ENCODE results near the gene PAN3.

The PAN3 gene

DNA sequence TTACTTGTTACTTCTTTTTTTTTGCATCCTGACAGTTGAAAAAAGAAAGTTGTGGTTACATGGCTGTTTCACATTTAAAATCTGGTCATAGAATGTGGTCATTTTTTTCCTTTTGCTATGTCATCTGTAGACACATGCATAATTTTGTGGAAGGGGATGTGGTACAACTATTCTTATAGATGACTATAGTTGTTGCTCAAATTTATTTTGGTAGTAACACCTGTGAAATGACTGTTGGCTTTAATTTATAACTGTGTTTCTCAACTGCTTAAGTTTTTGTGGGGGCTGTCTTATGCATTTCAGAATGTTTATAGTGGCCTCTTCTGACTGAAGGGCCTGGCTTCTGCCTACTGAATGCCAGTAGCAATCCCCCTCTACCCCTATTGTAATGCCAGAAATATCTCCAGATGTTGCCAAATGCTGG, 130.5 kb downstream of the PAN3 start:
- Histone ChIP-seq H4K12ac (ENCODE audit: low read depth, low read length) (no peak overlapping the region), H4K91ac (ENCODE audit: low read depth, low read length) (no peak overlapping the region)

DNA sequence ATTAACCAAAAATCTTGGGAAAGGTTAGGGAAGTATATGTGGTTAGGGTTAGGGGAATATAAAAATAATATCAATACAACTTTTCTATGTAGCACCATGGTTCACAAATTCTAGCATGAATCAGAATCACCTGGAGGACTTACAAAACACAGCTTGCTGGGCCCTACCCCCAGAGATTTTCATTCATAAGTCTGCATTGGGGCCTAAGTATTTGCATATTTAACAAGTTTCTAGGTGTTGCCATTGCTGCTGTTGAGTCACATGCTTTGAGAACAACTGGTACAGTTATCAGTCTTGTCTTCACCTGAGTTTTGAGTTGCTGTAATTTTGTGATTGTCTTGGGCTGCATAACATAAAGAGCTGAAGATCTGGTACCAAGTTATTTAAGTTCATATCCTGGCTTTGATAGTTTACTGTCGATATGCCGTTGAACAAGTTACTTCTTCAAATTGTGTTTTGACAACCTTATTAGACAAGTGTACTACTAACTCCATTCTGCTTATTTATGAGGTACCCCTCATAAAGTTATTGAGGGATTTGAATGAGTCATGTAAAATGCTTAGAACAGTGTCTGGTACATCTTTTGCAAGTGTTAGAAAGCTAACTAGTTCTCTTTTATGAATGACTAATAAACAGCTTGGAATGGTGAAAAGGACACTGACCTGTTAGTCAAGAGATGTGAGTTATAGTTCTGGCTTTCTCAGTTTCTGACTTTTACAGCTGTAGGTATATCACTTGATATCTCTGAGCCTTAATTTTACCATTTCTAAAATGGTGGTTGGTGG, 132.9 kb downstream of the PAN3 start:
- Histone ChIP-seq H3K79me1 (ENCODE audit: low read length) (no peaks in the 10 kb centered on the region), H3K4me2 (ENCODE audit: low read length) (no peak overlapping the region)
- no peak for DNase-seq

More for the DNA sequence above, 130.5 kb downstream of the PAN3 start:
- Histone ChIP-seq H2AFZ (ENCODE audit: insufficient read depth, low read length, poor library complexity) (no peak overlapping the region), H2AK5ac (ENCODE audit: low read length) (no peak overlapping the region), H3K4me3 (ENCODE audit: low read depth, low read length) (no peak overlapping the region), H3K79me1 (ENCODE audit: low read length) (no peaks in the 10 kb centered on the region), H3K14ac (ENCODE audit: low read length) (no peak overlapping the region), H3K23ac (ENCODE audit: low read length) (no peak overlapping the region), H3K18ac (ENCODE audit: low read length) (no peak overlapping the region), H3K79me2 (ENCODE audit: control insufficient read depth, insufficient read depth, low read length, poor library complexity) (no peaks in the 10 kb centered on the region), H2BK12ac (ENCODE audit: low read length) (no peak overlapping the region), H3K4me2 (ENCODE audit: low read length) (no peak overlapping the region), H3K27ac (ENCODE audit: low read depth, low read length) (no peak overlapping the region), H3K9me3 (ENCODE audit: insufficient read depth, low read depth, low read length) (no peaks in the 10 kb centered on the region), H3K36me3 (ENCODE audit: control insufficient read depth in 1 of 2, insufficient read depth in 2 of 2, low read length in 2 of 2) (peaks cover 2 to 5% of the 10 kb centered on the region in 2 experiments), H3K4ac (ENCODE audit: low read depth, low read length) (no peak overlapping the region), H4K8ac (ENCODE audit: low read depth, low read length) (no peak overlapping the region), H3K4me1 (ENCODE audit: control insufficient read depth in 1 of 2, insufficient read depth in 2 of 2, low read length in 2 of 2) (no peaks in the 10 kb centered on the region), H2BK5ac (ENCODE audit: low read depth, low read length, poor library complexity) (no peak overlapping the region), H3K9ac (ENCODE audit: low read length) (no peak overlapping the region), H3K27me3 (ENCODE audit: insufficient read depth, low read length) (no peaks in the 10 kb centered on the region), H2BK120ac (ENCODE audit: insufficient read depth, low read length, poor library complexity) (no peak overlapping the region)
- DNase-seq: no peak

DNA sequence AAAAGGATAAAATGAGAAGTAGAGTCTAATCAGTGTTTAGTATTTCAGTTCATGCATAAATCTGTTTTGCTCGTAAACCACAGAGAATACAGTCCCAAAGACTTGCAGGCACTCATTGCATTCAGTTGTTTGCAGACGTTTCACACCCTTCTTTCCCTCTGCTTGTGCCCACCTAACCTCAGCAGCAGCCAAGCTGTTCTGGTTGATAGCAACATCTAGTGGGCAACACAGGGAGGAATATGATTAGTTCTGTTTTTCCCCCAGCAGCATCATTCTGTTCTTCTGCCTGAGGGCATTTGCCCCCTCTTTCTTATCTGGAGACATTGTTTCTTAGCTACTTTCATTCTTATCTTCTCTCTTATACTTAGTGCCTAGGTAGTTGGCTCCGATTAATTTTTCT, 135.6 kb downstream of the PAN3 start:
- H3K4me1 ChIP-seq (ENCODE audit: control insufficient read depth in 1 of 2, insufficient read depth in 2 of 2, low read length in 2 of 2): no peaks in the 10 kb centered on the region
- no peaks in the 10 kb centered on the region for H3K79me2 ChIP-seq (ENCODE audit: control insufficient read depth, insufficient read depth, low read length, poor library complexity)
- H3K4me3 ChIP-seq (ENCODE audit: low read depth, low read length): no peak overlapping the region
- no peak overlapping the region for H3K18ac ChIP-seq (ENCODE audit: low read length)
- H2BK120ac ChIP-seq (ENCODE audit: insufficient read depth, low read length, poor library complexity): no peak overlapping the region
- no peaks in the 10 kb centered on the region for H3K27me3 ChIP-seq (ENCODE audit: insufficient read depth, low read length)
- H3K14ac ChIP-seq (ENCODE audit: low read length): no peak overlapping the region
- H2BK12ac ChIP-seq (ENCODE audit: low read length): no peak overlapping the region
- H3K9ac ChIP-seq (ENCODE audit: low read length): no peak overlapping the region
- H3K4ac ChIP-seq (ENCODE audit: low read depth, low read length): no peak overlapping the region
- no peak overlapping the region for H3K27ac ChIP-seq (ENCODE audit: low read depth, low read length)
- no peaks in the 10 kb centered on the region for H3K79me1 ChIP-seq (ENCODE audit: low read length)
- H3K23ac ChIP-seq (ENCODE audit: low read length): no peak overlapping the region
- H3K4me2 ChIP-seq (ENCODE audit: low read length): no peak overlapping the region
- H4K12ac ChIP-seq (ENCODE audit: low read depth, low read length): no peak overlapping the region
- H4K91ac ChIP-seq (ENCODE audit: low read depth, low read length): no peak overlapping the region
- no peak overlapping the region for H2AK5ac ChIP-seq (ENCODE audit: low read length)
- no peak overlapping the region for H4K8ac ChIP-seq (ENCODE audit: low read depth, low read length)
- H2BK5ac ChIP-seq (ENCODE audit: low read depth, low read length, poor library complexity): no peak overlapping the region
- H2AFZ ChIP-seq (ENCODE audit: insufficient read depth, low read length, poor library complexity): no peak overlapping the region
- WGBS (ENCODE audit: extremely low coverage, insufficient coverage, insufficient read length): no CpG with 5 or more reads among the region's 3 CpGs
- no peaks in the 10 kb centered on the region for H3K9me3 ChIP-seq (ENCODE audit: insufficient read depth, low read depth, low read length)
- DNase-seq: no peak
- H3K36me3 ChIP-seq (ENCODE audit: control insufficient read depth in 1 of 2, insufficient read depth in 2 of 2, low read length in 2 of 2): peaks cover 2% of the 10 kb centered on the region in 2 experiments

More for the DNA sequence above, 132.9 kb downstream of the PAN3 start:
- H4K12ac ChIP-seq (ENCODE audit: low read depth, low read length): no peak overlapping the region
- H3K4ac ChIP-seq (ENCODE audit: low read depth, low read length): no peak overlapping the region
- no peak overlapping the region for H3K9ac ChIP-seq (ENCODE audit: low read length)
- H3K27ac ChIP-seq (ENCODE audit: low read depth, low read length): no peak overlapping the region
- H2BK12ac ChIP-seq (ENCODE audit: low read length): no peak overlapping the region
- peaks cover 2 to 7% of the 10 kb centered on the region in 2 experiments for H3K36me3 ChIP-seq (ENCODE audit: control insufficient read depth in 1 of 2, insufficient read depth in 2 of 2, low read length in 2 of 2)
- no peak overlapping the region for H2BK120ac ChIP-seq (ENCODE audit: insufficient read depth, low read length, poor library complexity)
- H4K91ac ChIP-seq (ENCODE audit: low read depth, low read length): no peak overlapping the region
- no peak overlapping the region for H4K8ac ChIP-seq (ENCODE audit: low read depth, low read length)
- no peaks in the 10 kb centered on the region for H3K9me3 ChIP-seq (ENCODE audit: insufficient read depth, low read depth, low read length)
- no peak overlapping the region for H3K18ac ChIP-seq (ENCODE audit: low read length)
- H3K4me1 ChIP-seq (ENCODE audit: control insufficient read depth in 1 of 2, insufficient read depth in 2 of 2, low read length in 2 of 2): no peaks in the 10 kb centered on the region
- no peak overlapping the region for H2AK5ac ChIP-seq (ENCODE audit: low read length)
- H3K27me3 ChIP-seq (ENCODE audit: insufficient read depth, low read length): no peaks in the 10 kb centered on the region
- H3K79me2 ChIP-seq (ENCODE audit: control insufficient read depth, insufficient read depth, low read length, poor library complexity): no peaks in the 10 kb centered on the region
- H3K14ac ChIP-seq (ENCODE audit: low read length): no peak overlapping the region
- H3K4me3 ChIP-seq (ENCODE audit: low read depth, low read length): no peak overlapping the region
- H3K23ac ChIP-seq (ENCODE audit: low read length): no peak overlapping the region
- H2AFZ ChIP-seq (ENCODE audit: insufficient read depth, low read length, poor library complexity): no peak overlapping the region
- WGBS (ENCODE audit: extremely low coverage, insufficient coverage, insufficient read length): no CpG with 5 or more reads among the region's 2 CpGs
- no peak overlapping the region for H2BK5ac ChIP-seq (ENCODE audit: low read depth, low read length, poor library complexity)

DNA sequence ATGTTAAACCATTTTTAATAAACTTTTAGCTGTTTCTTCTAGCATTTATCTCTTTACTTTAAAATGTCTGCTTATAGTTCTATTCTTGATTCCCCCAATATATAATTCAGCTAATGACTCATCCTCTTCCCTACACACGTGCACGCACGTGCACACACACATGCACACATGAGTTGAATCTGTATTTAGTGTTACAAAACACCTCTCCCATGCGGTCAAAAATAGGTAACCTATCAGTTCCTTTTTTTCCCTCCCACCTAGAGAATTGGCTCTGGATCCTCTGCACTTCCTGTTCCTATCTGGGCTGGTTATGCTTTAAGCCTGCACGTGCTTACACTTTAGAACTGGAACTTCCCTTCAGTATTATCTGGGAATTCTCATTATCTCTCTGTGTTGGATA, 144.1 kb downstream of the PAN3 start:
- no peak overlapping the region for H3K18ac ChIP-seq (ENCODE audit: low read length)
- no peak for DNase-seq
- no CpG with 5 or more reads among the region's 5 CpGs for WGBS (ENCODE audit: extremely low coverage, insufficient coverage, insufficient read length)
- no peak overlapping the region for H3K27ac ChIP-seq (ENCODE audit: low read depth, low read length)
- no peaks in the 10 kb centered on the region for H3K9me3 ChIP-seq (ENCODE audit: insufficient read depth, low read depth, low read length)
- H4K8ac ChIP-seq (ENCODE audit: low read depth, low read length): no peak overlapping the region
- no peak overlapping the region for H4K91ac ChIP-seq (ENCODE audit: low read depth, low read length)
- peaks cover 2 to 7% of the 10 kb centered on the region in 2 experiments for H3K36me3 ChIP-seq (ENCODE audit: control insufficient read depth in 1 of 2, insufficient read depth in 2 of 2, low read length in 2 of 2)
- no peaks in the 10 kb centered on the region for H3K4me1 ChIP-seq (ENCODE audit: control insufficient read depth in 1 of 2, insufficient read depth in 2 of 2, low read length in 2 of 2)
- H3K23ac ChIP-seq (ENCODE audit: low read length): no peak overlapping the region
- no peak overlapping the region for H2BK12ac ChIP-seq (ENCODE audit: low read length)
- no peak overlapping the region for H3K4me2 ChIP-seq (ENCODE audit: low read length)
- no peak overlapping the region for H3K14ac ChIP-seq (ENCODE audit: low read length)
- no peak overlapping the region for H3K4me3 ChIP-seq (ENCODE audit: low read depth, low read length)
- no peak overlapping the region for H2AK5ac ChIP-seq (ENCODE audit: low read length)
- H3K79me2 ChIP-seq (ENCODE audit: control insufficient read depth, insufficient read depth, low read length, poor library complexity): no peaks in the 10 kb centered on the region
- no peak overlapping the region for H4K12ac ChIP-seq (ENCODE audit: low read depth, low read length)
- no peak overlapping the region for H2BK120ac ChIP-seq (ENCODE audit: insufficient read depth, low read length, poor library complexity)
- H3K27me3 ChIP-seq (ENCODE audit: insufficient read depth, low read length): no peaks in the 10 kb centered on the region
- H2BK5ac ChIP-seq (ENCODE audit: low read depth, low read length, poor library complexity): no peak overlapping the region
- no peak overlapping the region for H3K4ac ChIP-seq (ENCODE audit: low read depth, low read length)
- H3K79me1 ChIP-seq (ENCODE audit: low read length): no peaks in the 10 kb centered on the region
- H3K9ac ChIP-seq (ENCODE audit: low read length): no peak overlapping the region
- no peak overlapping the region for H2AFZ ChIP-seq (ENCODE audit: insufficient read depth, low read length, poor library complexity)

All from trophoblast cell (in vitro differentiated cells and primary cell).